ENCODE results near the gene TMEM221. TPM values are rescaled to one million over a fixed set of nuclear protein-coding genes. Genes with fewer than 3 reads are reported as not detected.

Gene TMEM221
- total and polyA plus RNA-seq, 11 donors: 0.04 to 0.52 TPM; not detected in 9

DNA sequence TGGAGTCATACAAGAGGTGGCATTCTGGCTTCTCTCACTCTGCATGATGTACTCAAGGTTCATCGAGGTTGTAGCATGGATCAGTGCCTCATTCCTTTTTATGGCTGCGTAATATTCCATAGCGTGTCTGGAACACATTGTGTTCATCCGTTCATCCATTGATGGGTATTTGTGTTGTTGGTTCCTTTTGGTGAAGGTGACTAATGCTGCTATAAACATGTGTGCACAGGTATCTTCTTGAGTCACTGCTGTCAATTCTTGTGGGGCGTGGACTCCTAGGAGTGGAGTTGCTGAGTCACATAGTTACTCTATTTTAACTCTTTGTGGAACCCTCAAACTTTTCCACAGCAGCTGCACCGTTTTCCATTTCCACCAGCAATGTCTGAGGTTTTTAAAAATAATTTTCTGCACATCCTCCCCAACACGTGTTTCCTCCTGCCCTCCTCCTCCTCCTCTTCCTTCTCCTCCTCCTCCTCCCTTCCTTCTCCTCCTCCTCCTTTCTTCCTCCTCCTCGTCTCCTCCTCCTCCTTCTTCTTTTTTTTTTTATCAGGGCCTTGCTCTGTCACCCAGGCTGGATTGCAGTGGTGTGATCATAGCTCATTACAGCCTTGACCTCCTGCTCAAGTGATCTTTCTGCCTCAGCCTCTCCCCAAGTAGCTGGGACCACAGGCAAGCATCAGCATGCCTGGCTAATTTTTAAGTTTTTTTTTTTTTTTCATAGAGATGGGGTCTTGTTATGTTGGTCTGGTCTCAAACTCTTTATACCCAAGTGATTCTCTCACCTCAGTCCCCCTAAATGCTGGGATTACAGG lies 2.0 kb upstream of the TMEM221 start:
- Histone ChIP-seq H3K27ac (no peak overlapping the region), H3K27me3 (peaks cover 12 to 32% (median 18%) of the 10 kb centered on the region in 9 donors), H3K4me1 (peaks cover 0 to 26% (median 7%) of the 10 kb centered on the region in 12 donors), H3K9me3 (no peaks in the 10 kb centered on the region), H3K4me3 (no peak overlapping the region), H3K36me3 (no peaks in the 10 kb centered on the region)
- ATAC-seq: no peak
- DNase-seq: no peak
- TF ChIP-seq, protein P1, sequence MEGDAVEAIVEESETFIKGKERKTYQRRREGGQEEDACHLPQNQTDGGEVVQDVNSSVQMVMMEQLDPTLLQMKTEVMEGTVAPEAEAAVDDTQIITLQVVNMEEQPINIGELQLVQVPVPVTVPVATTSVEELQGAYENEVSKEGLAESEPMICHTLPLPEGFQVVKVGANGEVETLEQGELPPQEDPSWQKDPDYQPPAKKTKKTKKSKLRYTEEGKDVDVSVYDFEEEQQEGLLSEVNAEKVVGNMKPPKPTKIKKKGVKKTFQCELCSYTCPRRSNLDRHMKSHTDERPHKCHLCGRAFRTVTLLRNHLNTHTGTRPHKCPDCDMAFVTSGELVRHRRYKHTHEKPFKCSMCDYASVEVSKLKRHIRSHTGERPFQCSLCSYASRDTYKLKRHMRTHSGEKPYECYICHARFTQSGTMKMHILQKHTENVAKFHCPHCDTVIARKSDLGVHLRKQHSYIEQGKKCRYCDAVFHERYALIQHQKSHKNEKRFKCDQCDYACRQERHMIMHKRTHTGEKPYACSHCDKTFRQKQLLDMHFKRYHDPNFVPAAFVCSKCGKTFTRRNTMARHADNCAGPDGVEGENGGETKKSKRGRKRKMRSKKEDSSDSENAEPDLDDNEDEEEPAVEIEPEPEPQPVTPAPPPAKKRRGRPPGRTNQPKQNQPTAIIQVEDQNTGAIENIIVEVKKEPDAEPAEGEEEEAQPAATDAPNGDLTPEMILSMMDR (IDR thresholded peaks at IDR 0.05): no peak
- TF ChIP-seq POLR2A (IDR thresholded peaks at IDR 0.05): no peak
- intact Hi-C loops (cut with DNase I): loop anchor here in 7 of 10 donors (5.0 to 10.0 kb wide), 8 partner anchors 122 to 407 kb away; partner anchors contain the start of gene RPL18A (in 2 of the 7)
- WGBS, 4 donors: 60 to 64% (median 62%) methylated on average over 8 of the region's 8 CpGs

DNA sequence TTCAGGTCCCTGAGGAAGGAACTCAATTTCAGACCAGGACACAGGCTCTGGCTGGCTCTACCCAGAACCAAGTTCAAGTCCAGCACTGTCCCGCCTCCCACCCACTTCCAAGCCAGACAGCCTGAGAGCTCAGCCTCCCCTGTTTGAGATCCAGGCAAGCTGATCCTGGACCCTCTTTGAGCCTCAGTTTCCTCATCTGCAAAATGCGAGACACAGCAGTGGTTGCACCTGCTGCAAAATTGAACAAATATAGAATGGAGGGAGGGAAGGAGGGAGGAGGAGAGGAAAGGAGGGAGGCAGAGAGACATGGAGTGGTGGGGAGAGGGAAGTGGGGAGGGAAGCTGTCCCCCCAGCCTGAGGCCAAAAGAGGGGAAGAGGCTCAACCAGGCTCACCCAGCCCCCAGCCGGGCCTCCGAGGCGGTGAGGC lies 751 bp downstream of the TMEM221 start:
- Histone ChIP-seq H3K27ac (no peak overlapping the region), H3K27me3 (peaks cover 0 to 14% (median 0%) of the 10 kb centered on the region in 9 donors), H3K4me3 (peak overlapping the region in 8 of 12 donors; percentile 50 to 61 (median 55)), H3K36me3 (no peaks in the 10 kb centered on the region), H3K9me3 (no peaks in the 10 kb centered on the region), H3K4me1 (peaks cover 0 to 13% (median 6%) of the 10 kb centered on the region in 12 donors)
- ATAC-seq (no peak), DNase-seq (peak in 1 of 5 donors; percentile 20)
- intact Hi-C loops (cut with DNase I): loop anchor here in 3 of 10 donors (10.0 kb wide), 2 partner anchors 337 to 407 kb away; partner anchors contain the start of gene RPL18A (in 2 of the 3)
- 33 to 39% (median 38%) methylated on average over 5 of the region's 5 CpGs for WGBS, 4 donors
- no peak for TF ChIP-seq POLR2A (IDR thresholded peaks at IDR 0.05)
- TF ChIP-seq, protein P1 (IDR thresholded peaks at IDR 0.05): no peak

DNA sequence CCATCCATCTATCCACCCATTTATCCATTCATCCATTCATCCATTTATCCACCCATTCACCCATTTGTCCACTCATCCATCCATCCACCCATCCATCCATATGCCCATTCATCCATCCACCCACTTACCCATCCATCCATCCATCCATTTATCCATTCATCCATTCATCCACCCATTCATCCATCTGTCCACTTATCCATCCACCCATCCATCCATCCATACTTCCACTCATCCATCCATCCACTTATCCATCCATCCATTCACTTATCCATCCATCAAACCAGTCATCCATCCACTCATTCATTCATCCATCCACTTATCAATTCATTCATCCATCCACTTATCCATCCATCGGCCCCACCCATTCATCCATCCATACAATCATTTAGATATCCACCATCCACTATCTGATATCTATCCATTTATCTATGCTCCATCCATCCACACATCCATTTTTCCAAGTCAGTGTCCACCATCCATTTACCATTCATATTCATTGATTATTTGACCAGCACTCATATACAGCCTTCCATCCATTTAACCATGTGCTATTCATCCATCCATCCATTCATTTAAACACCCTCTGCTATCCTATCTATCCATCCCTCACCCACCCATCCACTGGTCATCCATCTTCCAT lies 2.8 kb downstream of the TMEM221 start:
- Histone ChIP-seq H3K9me3 (no peaks in the 10 kb centered on the region), H3K4me3 (no peak overlapping the region), H3K4me1 (peaks cover 0 to 14% (median 6%) of the 10 kb centered on the region in 12 donors), H3K27me3 (peaks cover 0 to 14% (median 0%) of the 10 kb centered on the region in 9 donors), H3K27ac (no peak overlapping the region), H3K36me3 (no peaks in the 10 kb centered on the region)
- no peak for ATAC-seq
- TF ChIP-seq POLR2A (IDR thresholded peaks at IDR 0.05): no peak
- TF ChIP-seq, protein P1 (IDR thresholded peaks at IDR 0.05): no peak
- no peak for DNase-seq
- WGBS, 4 donors: 97 to 100% (median 98%) methylated on average over 1 of the region's 1 CpG
- intact Hi-C loops (cut with DNase I): loop anchor here in 3 of 10 donors (10.0 kb wide), 2 partner anchors 339 to 409 kb away; partner anchors contain the start of gene RPL18A (in 2 of the 3)

Measured in heart left ventricle (tissue), 16 donors.